ENCODE results near the gene DENND1A.

- TF ChIP-seq ZNF274 (IDR thresholded peaks at IDR 0.05; ENCODE audit: low read depth, low read length) (no peak), YY1 (IDR thresholded peaks at IDR 0.05; ENCODE audit: insufficient read depth, insufficient read length) (no peak)
These were observed 274.8 kb downstream of the DENND1A start for GRCh38 chr9:123654994-123655637.

All from NT2/D1 (cell line).